Measurements from ENCODE around the gene SLC30A2. TPM values are rescaled to one million over a fixed set of nuclear protein-coding genes. Genes with fewer than 3 reads are reported as not detected.

SLC30A2 gene
- total and polyA plus RNA-seq, 2 of the 13 experiments (the other 11 are each of a cell fraction or from before 2014, with no cell fraction given) = not detected

- TF ChIP-seq ZNF776 (CRISPR knock-in tag; IDR thresholded peaks at IDR 0.05) (no peak), BCL3 (CRISPR knock-in tag; IDR thresholded peaks at IDR 0.05) (no peak), ZMYM4 (CRISPR knock-in tag; IDR thresholded peaks at IDR 0.05) (peak; percentile 30; the same call in 1 of the 2 replicates), ZSCAN31 (CRISPR knock-in tag; IDR thresholded peaks at IDR 0.05; ENCODE audit: low read depth) (peak; percentile 79; the same call in 1 of the 2 replicates), TIGD3 (CRISPR knock-in tag; IDR thresholded peaks at IDR 0.05; ENCODE audit: borderline replicate concordance) (no peak), IKZF1 (IDR thresholded peaks at IDR 0.05) (no peak), ISL2 (CRISPR knock-in tag; IDR thresholded peaks at IDR 0.05) (no peak), TEAD3 (CRISPR knock-in tag; optimal IDR thresholded peaks at IDR 0.05; ENCODE audit: borderline replicate concordance) (no peak), HBP1 (CRISPR knock-in tag; IDR thresholded peaks at IDR 0.05; ENCODE audit: low read depth) (no peak), ZNF318 (CRISPR knock-in tag; IDR thresholded peaks at IDR 0.05) (no peak), SAFB2 (CRISPR knock-in tag; IDR thresholded peaks at IDR 0.05; ENCODE audit: borderline replicate concordance, low read depth) (no peak), ZNF124 (CRISPR knock-in tag; IDR thresholded peaks at IDR 0.05) (no peak), ZNF891 (CRISPR knock-in tag; IDR thresholded peaks at IDR 0.05) (no peak)
Measured at GRCh38 chr1:26035203-26035958, 10.5 kb downstream of the SLC30A2 start (continued).
